GM12872 (cell line): ENCODE data around the gene P2RX3.

Experiments
- CTCF ChIP-seq: IDR thresholded peaks from 3 replicates; pipeline ENCODE4 v1.5.1; 2011; ENCODE audit warnings: low read depth, mild to moderate bottlenecking, low read length, moderate library complexity; ENCODE audit not compliant: insufficient read depth

The P2RX3 gene

GRCh38 chr11:57318178-57318577, 20.0 kb upstream of the P2RX3 start:
- TF ChIP-seq CTCF = no peak

- TF ChIP-seq CTCF = no peak
Observed at GRCh38 chr11:57320067-57320718, 18.0 kb upstream of the P2RX3 start.

GRCh38 chr11:57320719-57321387, 17.3 kb upstream of the P2RX3 start:
- TF ChIP-seq CTCF = no peak

- no peak for TF ChIP-seq CTCF
Observed at GRCh38 chr11:57321388-57322255, 16.5 kb upstream of the P2RX3 start.

GRCh38 chr11:57322256-57323166, 15.6 kb upstream of the P2RX3 start:
- TF ChIP-seq CTCF = no peak

GRCh38 chr11:57323167-57323854, 14.8 kb upstream of the P2RX3 start:
- TF ChIP-seq CTCF = no peak

- no peak for TF ChIP-seq CTCF
Observed at GRCh38 chr11:57323855-57324153, 14.3 kb upstream of the P2RX3 start.
